Neuronal stem cell (in vitro differentiated cells): ENCODE measurements around the gene NAV2.
A peak's percentile ranks its signal among the peaks of the same experiment; 100 is the strongest.

ENCODE experiments used
- DNase-seq: peaks from one replicate; pipeline ENCODE4 v3.0.0-alpha.2; 2013; ENCODE audit warnings: low spot score
- H2AFZ ChIP-seq: one replicate; pipeline ENCODE4 v1.6.1; 2013; ENCODE audit warnings: mild to moderate bottlenecking, low read length, inconsistent platforms
- H2AK5ac ChIP-seq: 2 replicates; pipeline ENCODE4 v1.6.1; 2013; ENCODE audit warnings: low read depth, mild to moderate bottlenecking, inconsistent platforms, low read length, moderate library complexity, mixed read lengths
- H2BK120ac ChIP-seq: 2 replicates; pipeline ENCODE4 v1.6.1; 2013; ENCODE audit warnings: low read depth, mild to moderate bottlenecking, inconsistent platforms, low read length, moderate library complexity, mixed read lengths
- H2BK12ac ChIP-seq: one replicate; pipeline ENCODE4 v1.6.1; 2013; ENCODE audit warnings: low read length, inconsistent platforms
- H2BK15ac ChIP-seq: 2 replicates; pipeline ENCODE4 v1.6.1; 2013; ENCODE audit warnings: mild to moderate bottlenecking, low read length, inconsistent platforms, mixed read lengths
- H2BK5ac ChIP-seq: one replicate; pipeline ENCODE4 v1.6.1; 2013; ENCODE audit warnings: inconsistent platforms, mild to moderate bottlenecking, low read length, moderate library complexity
- H3K14ac ChIP-seq: one replicate; pipeline ENCODE4 v1.6.1; 2013; ENCODE audit warnings: low read length, inconsistent platforms
- H3K18ac ChIP-seq: 2 replicates; pipeline ENCODE4 v1.6.1; 2013; ENCODE audit warnings: low read length, inconsistent platforms
- H3K23ac ChIP-seq: 2 replicates; pipeline ENCODE4 v1.6.1; 2013; ENCODE audit warnings: low read depth, mild to moderate bottlenecking, mixed read lengths, low read length, inconsistent platforms; ENCODE audit not compliant: poor library complexity
- H3K27ac ChIP-seq: replicated peaks from 3 replicates; pipeline ENCODE4 v1.5.1; 2013; ENCODE audit warnings: low read length, inconsistent platforms
- H3K27me3 ChIP-seq, 3 experiments: 2 replicates each; pipeline ENCODE4 v1.6.1; 2013; ENCODE audit warnings: low read length in 3 of 3, mild to moderate bottlenecking in 2 of 3, inconsistent platforms in 1 of 3, low read depth in 1 of 3, mixed read lengths in 1 of 3, moderate library complexity in 1 of 3; ENCODE audit not compliant: control insufficient read depth in 3 of 3, insufficient read depth in 3 of 3
- H3K36me3 ChIP-seq, 2 donors: replicated peaks in 1 of 2; 2 replicates each; pipeline ENCODE4 v1.6.1; 2013; ENCODE audit warnings: low read length in 2 of 2; ENCODE audit not compliant: control insufficient read depth in 2 of 2, insufficient read depth in 2 of 2
- H3K4ac ChIP-seq: 2 replicates; pipeline ENCODE4 v1.6.1; 2013; ENCODE audit warnings: inconsistent platforms, mild to moderate bottlenecking, low read length, moderate library complexity
- H3K4me1 ChIP-seq, 2 donors: 1 replicate in 1 of 2; 2 replicates in 1 of 2; pipeline ENCODE4 v1.6.1; 2013; ENCODE audit warnings: low read length in 2 of 2, low read depth in 1 of 2; ENCODE audit not compliant: control insufficient read depth in 2 of 2, insufficient read depth in 1 of 2
- H3K4me2 ChIP-seq: one replicate; pipeline ENCODE4 v1.6.1; 2013; ENCODE audit warnings: mild to moderate bottlenecking, low read length, inconsistent platforms; ENCODE audit not compliant: insufficient read depth, poor library complexity, severe bottlenecking
- H3K4me3 ChIP-seq, 2 donors: 2 replicates each; pipeline ENCODE4 v1.5.1; 2013; ENCODE audit warnings: low read length in 2 of 2, mild to moderate bottlenecking in 2 of 2, inconsistent platforms in 1 of 2, moderate library complexity in 1 of 2
- H3K79me1 ChIP-seq: one replicate; pipeline ENCODE4 v1.6.1; 2013; ENCODE audit warnings: low read depth, mild to moderate bottlenecking, inconsistent platforms, low read length, moderate library complexity
- H3K9ac ChIP-seq: one replicate; pipeline ENCODE4 v1.6.1; 2013; ENCODE audit warnings: mild to moderate bottlenecking, low read depth, low read length, inconsistent platforms; ENCODE audit not compliant: poor library complexity
- H3K9me3 ChIP-seq, 2 donors: replicated peaks in 1 of 2; 2 replicates each; pipeline versions ENCODE3 to v1.6.1; 2013; ENCODE audit warnings: low read length in 2 of 2, mild to moderate bottlenecking in 2 of 2, inconsistent platforms in 1 of 2, low read depth in 1 of 2, mixed read lengths in 1 of 2, moderate library complexity in 1 of 2; ENCODE audit not compliant: control insufficient read depth in 2 of 2, insufficient read depth in 1 of 2
- H4K8ac ChIP-seq: one replicate; pipeline ENCODE4 v1.6.1; 2013; ENCODE audit warnings: low read depth, mild to moderate bottlenecking, inconsistent platforms, low read length, moderate library complexity
- H4K91ac ChIP-seq: one replicate; pipeline ENCODE4 v1.6.1; 2013; ENCODE audit warnings: low read length, low read depth, mild to moderate bottlenecking, inconsistent platforms; ENCODE audit not compliant: poor library complexity
- WGBS, 2 donors: extraction: QIAGEN DNeasy Blood & Tissue Kit; methylation state at CpG; one replicate each; pipeline ENCODE4 v1.1.7; 2013; ENCODE audit warnings: missing lambda C conversion rate in 2 of 2, mixed read lengths in 1 of 2; ENCODE audit not compliant: insufficient read length in 2 of 2, insufficient replicate concordance in 1 of 2; ENCODE audit errors: extremely low coverage in 2 of 2; 5-methylcytosine and 5-hydroxymethylcytosine counted together

The NAV2 gene

DNA sequence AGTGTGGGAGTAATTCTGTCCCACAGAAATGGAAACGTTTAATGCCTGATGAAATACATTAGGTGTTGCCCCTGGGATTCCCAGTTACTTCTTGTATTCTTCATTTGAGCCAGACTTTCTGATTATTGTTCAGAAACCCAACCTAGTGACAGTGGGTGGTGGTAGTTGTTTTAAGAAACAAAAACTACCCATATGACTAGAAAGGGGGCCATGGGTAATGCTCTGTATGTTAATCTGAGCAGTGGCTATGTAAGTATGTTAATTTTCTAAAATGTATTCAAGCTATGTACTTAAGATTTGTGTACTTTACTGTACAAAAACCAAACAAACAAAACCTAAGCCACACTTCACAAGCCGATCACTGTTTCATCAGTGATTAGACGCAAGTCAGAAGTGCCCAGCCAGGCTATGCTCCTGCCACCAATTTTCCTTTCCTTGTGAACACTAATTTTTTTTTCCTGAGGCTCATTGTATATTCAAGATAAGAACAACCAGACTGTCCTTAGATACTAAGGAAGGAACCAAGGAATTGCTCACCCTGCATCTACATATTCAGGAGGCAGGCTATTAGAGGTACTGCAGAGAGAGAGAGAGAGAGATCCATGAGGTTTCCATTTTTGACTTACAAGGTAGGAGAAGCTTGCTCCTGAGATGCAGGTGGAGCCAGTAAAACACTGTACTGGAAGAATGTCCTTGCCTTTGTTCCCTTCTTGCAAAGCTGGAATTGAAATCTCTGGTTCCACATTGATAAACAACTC lies 324.9 kb downstream of the NAV2 start:
- Histone ChIP-seq H4K8ac (no peak overlapping the region), H2AK5ac (no peak overlapping the region), H2BK12ac (no peak overlapping the region), H3K36me3 (peaks cover 0 to 39% of the 10 kb centered on the region in 2 donors), H3K27me3 (no peaks in the 10 kb centered on the region), H3K14ac (no peak overlapping the region), H3K79me1 (no peaks in the 10 kb centered on the region), H3K9me3 (no peaks in the 10 kb centered on the region), H2BK5ac (no peak overlapping the region), H3K4ac (no peak overlapping the region), H3K27ac (no peak overlapping the region), H3K4me3 (no peak overlapping the region), H3K4me2 (no peak overlapping the region), H3K9ac (no peak overlapping the region), H2AFZ (no peak overlapping the region), H3K4me1 (peaks cover 9 to 10% of the 10 kb centered on the region in 2 donors), H3K18ac (no peak overlapping the region), H2BK15ac (no peak overlapping the region), H3K23ac (no peak overlapping the region), H2BK120ac (no peak overlapping the region), H4K91ac (no peak overlapping the region)
- WGBS, 2 donors = no CpG with 5 or more reads among the region's 3 CpGs
- no peak for DNase-seq

DNA sequence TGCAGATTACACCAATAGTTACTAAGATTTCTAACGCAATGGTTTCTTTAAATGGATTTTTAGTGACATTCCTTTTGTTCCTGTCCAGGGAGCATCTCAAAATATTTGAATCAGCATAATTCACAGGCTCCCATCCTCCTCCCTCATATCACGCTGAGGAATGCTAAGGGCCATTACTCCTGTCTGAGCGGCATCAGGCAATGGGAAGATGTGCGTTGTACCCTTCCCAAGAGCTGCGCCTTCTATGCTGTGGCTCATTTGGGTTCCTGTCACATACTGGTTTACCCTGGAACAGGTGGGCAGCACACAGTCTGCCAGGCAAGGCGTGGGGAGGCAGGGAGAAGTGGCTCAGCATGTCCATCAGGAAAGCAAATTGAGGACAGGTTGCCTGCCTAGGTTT lies 325.8 kb downstream of the NAV2 start:
- H3K27ac ChIP-seq = no peak overlapping the region

DNA sequence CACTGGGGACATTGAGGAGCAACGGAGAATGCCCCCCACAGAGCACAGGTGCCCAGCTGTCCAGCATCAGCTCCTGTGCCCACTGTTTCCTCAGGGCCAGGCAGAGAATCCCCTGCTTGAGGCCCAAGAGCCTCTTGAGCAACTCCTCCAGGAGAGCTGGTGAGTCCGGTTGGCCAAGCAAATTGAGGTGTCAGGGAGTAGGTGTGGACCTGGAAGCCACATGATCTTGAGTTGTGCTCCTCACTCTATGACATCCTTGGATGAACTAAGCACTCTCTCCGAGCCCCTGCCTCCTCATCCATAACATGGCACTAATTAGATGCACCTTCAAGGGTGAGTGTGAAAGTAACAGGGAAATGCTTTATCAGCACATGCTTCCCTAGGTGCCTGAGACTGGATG lies 326.3 kb downstream of the NAV2 start:
- Histone ChIP-seq H3K23ac (no peak overlapping the region), H3K4me2 (no peak overlapping the region), H4K8ac (no peak overlapping the region), H3K9me3 (no peaks in the 10 kb centered on the region), H2AK5ac (no peak overlapping the region), H3K4me3 (no peak overlapping the region), H3K79me1 (no peaks in the 10 kb centered on the region), H2BK15ac (no peak overlapping the region), H3K4me1 (peaks cover 14 to 15% of the 10 kb centered on the region in 2 donors), H4K91ac (no peak overlapping the region), H3K18ac (peak overlapping the region; percentile 13), H3K27ac (no peak overlapping the region), H2BK5ac (no peak overlapping the region), H3K14ac (no peak overlapping the region), H2AFZ (no peak overlapping the region), H3K9ac (no peak overlapping the region), H2BK120ac (no peak overlapping the region), H3K27me3 (no peaks in the 10 kb centered on the region), H3K4ac (no peak overlapping the region), H3K36me3 (peaks cover 0 to 43% of the 10 kb centered on the region in 2 donors), H2BK12ac (no peak overlapping the region)
- DNase-seq = no peak
- no CpG with 5 or more reads among the region's 3 CpGs for WGBS, 2 donors

More for the DNA sequence above, 325.8 kb downstream of the NAV2 start:
- Histone ChIP-seq H3K9ac (no peak overlapping the region), H2BK15ac (no peak overlapping the region), H3K27me3 (no peaks in the 10 kb centered on the region), H3K36me3 (peaks cover 0 to 39% of the 10 kb centered on the region in 2 donors), H2BK120ac (no peak overlapping the region), H3K4me3 (no peak overlapping the region), H3K4me1 (peaks cover 15 to 18% of the 10 kb centered on the region in 2 donors), H2AFZ (no peak overlapping the region), H3K4ac (no peak overlapping the region), H2BK12ac (no peak overlapping the region), H3K23ac (no peak overlapping the region), H2BK5ac (no peak overlapping the region), H4K8ac (no peak overlapping the region), H3K18ac (peak overlapping the region; percentile 12), H2AK5ac (no peak overlapping the region), H3K9me3 (no peaks in the 10 kb centered on the region), H3K14ac (no peak overlapping the region), H3K79me1 (no peaks in the 10 kb centered on the region), H4K91ac (no peak overlapping the region), H3K4me2 (no peak overlapping the region)
- DNase-seq = no peak
- no CpG with 5 or more reads among the region's 6 CpGs for WGBS, 2 donors

DNA sequence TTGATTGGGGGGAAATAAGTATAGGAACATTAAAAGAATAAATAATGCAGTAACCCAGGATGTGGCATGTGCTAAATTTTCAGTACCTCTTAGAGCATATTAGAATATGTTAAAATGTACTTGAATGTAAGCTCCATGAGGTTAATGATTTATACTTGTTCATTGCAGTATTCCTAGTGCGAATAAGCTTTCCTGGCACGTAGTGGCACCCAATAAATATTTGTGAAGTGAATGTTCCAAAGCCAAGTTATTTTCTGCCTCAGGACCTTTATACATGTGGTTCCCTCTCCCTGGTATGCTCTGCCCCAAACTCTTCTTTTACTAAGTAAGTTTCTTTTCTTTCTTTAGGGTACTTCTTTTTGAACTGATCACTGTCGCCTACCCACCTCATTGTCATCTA lies 328.9 kb downstream of the NAV2 start:
- H3K36me3 ChIP-seq = peaks cover 3 to 55% of the 10 kb centered on the region in 2 donors
- H4K91ac ChIP-seq = no peak overlapping the region
- H3K27ac ChIP-seq = no peak overlapping the region
- H3K79me1 ChIP-seq = no peaks in the 10 kb centered on the region
- H3K9ac ChIP-seq = no peak overlapping the region
- no peak overlapping the region for H3K4ac ChIP-seq
- H2AFZ ChIP-seq = no peak overlapping the region
- H3K4me1 ChIP-seq = peaks cover 14 to 15% of the 10 kb centered on the region in 2 donors
- no peak overlapping the region for H3K4me3 ChIP-seq
- H2BK15ac ChIP-seq = no peak overlapping the region
- H3K14ac ChIP-seq = no peak overlapping the region
- H3K27me3 ChIP-seq = no peaks in the 10 kb centered on the region
- no CpG with 5 or more reads among the region's 3 CpGs for WGBS, 2 donors
- H2BK12ac ChIP-seq = no peak overlapping the region
- no peaks in the 10 kb centered on the region for H3K9me3 ChIP-seq
- H3K18ac ChIP-seq = no peak overlapping the region
- H3K23ac ChIP-seq = no peak overlapping the region
- no peak overlapping the region for H2BK5ac ChIP-seq
- no peak overlapping the region for H2BK120ac ChIP-seq
- DNase-seq = no peak
- H2AK5ac ChIP-seq = no peak overlapping the region
- H4K8ac ChIP-seq = no peak overlapping the region
- no peak overlapping the region for H3K4me2 ChIP-seq
